ENCODE data around the gene MYL9. TPM values are rescaled to one million over a fixed set of nuclear protein-coding genes. Genes with fewer than 3 reads are reported as not detected.
"Not testable (repeated sequence)": the region's sequence is repeated elsewhere in the genome, so short reads cannot be mapped to it uniquely, and the experiment has no call there.

The MYL9 gene
- total and polyA plus RNA-seq, 2 donors (not counting 3 experiments of a cell fraction or from before 2014, with no cell fraction given): 41.7 to 116 TPM

- Histone ChIP-seq H4K20me1 (replicated peaks; ENCODE audit: control insufficient read depth, extremely low read depth, insufficient read depth, low read length) (no peaks in the 10 kb centered on the region), H3K4me2 (ENCODE audit: insufficient read depth, low read length) (no peak overlapping the region), H2AFZ (ENCODE audit: low read depth, low read length) (no peak overlapping the region), H3K9me3 (replicated peaks; ENCODE audit: control insufficient read depth, insufficient read depth, low read length) (no peaks in the 10 kb centered on the region), H3K36me3 (ENCODE audit: control insufficient read depth in 2 of 2, extremely low read depth in 1 of 2, insufficient read depth in 2 of 2, low read length in 2 of 2) (no peaks in the 10 kb centered on the region), H3K4me1 (ENCODE audit: control insufficient read depth, extremely low read depth, insufficient read depth, low read length) (no peaks in the 10 kb centered on the region), H3K79me2 (ENCODE audit: control insufficient read depth, insufficient read depth, low read length) (no peaks in the 10 kb centered on the region), H3K9me1 (replicated peaks; ENCODE audit: control insufficient read depth, extremely low read depth, insufficient read depth, low read length) (no peaks in the 10 kb centered on the region), H3K4me3 (replicated peaks in 1 of 3; ENCODE audit: insufficient read depth in 1 of 3, low read depth in 1 of 3, low read length in 3 of 3) (no peak overlapping the region), H3K9ac (replicated peaks; ENCODE audit: extremely low read depth, insufficient read depth, low read length) (no peak overlapping the region), H3K27me3 (ENCODE audit: control insufficient read depth in 2 of 2, insufficient read depth in 2 of 2, low read length in 2 of 2) (no peaks in the 10 kb centered on the region), H3K27ac (ENCODE audit: insufficient read depth, low read depth, low read length) (no peak overlapping the region)
- no peak for FAIRE-seq
- dilution Hi-C loops (cut with MboI; ENCODE audit: extremely low pct_ligation_motif_present, low sequenced_read_pairs) (no loop called here), intact Hi-C loops (cut with micrococcal nuclease) (no loop called here)
- no peak for DNase-seq (ENCODE audit: low read depth, low spot score)
- no TSS peak for BruUV-seq (replicated peaks)
- ChIA-PET CTCF (no interaction called here), POLR2A (no interaction called here)
- no peak for TF ChIP-seq GATA2 (IDR thresholded peaks at IDR 0.05; ENCODE audit: insufficient read depth, insufficient read length, low read depth, low read length)
- TF ChIP-seq CTCF (IDR thresholded peaks at IDR 0.05; ENCODE audit: extremely low read depth in 1 of 2, insufficient read depth in 1 of 2, low read depth in 1 of 2, low read length in 2 of 2): no peak
- no peak for TF ChIP-seq MYC (IDR thresholded peaks at IDR 0.05; ENCODE audit: low read depth, low read length)
- TF ChIP-seq FOS (IDR thresholded peaks at IDR 0.05; ENCODE audit: borderline replicate concordance, insufficient read depth, low read length): no peak
- no peak for TF ChIP-seq POLR2AphosphoS5 (IDR thresholded peaks at IDR 0.05; ENCODE audit: insufficient read depth, low read depth, low read length)
- no peak for TF ChIP-seq EZH2 (IDR thresholded peaks at IDR 0.05; ENCODE audit: borderline replicate concordance, low read depth, low read length, severe bottlenecking)
- TF ChIP-seq JUN (IDR thresholded peaks at IDR 0.05; ENCODE audit: borderline replicate concordance, insufficient read depth, insufficient read length, low read depth): no peak
- TF ChIP-seq MAX (IDR thresholded peaks at IDR 0.05; ENCODE audit: insufficient read depth, insufficient read length): no peak
- no peak for TF ChIP-seq POLR2A (IDR thresholded peaks at IDR 0.05; ENCODE audit: low read depth, low read length)
Observed at GRCh38 chr20:36563374-36563773, 22.1 kb downstream of the MYL9 start.

DNA sequence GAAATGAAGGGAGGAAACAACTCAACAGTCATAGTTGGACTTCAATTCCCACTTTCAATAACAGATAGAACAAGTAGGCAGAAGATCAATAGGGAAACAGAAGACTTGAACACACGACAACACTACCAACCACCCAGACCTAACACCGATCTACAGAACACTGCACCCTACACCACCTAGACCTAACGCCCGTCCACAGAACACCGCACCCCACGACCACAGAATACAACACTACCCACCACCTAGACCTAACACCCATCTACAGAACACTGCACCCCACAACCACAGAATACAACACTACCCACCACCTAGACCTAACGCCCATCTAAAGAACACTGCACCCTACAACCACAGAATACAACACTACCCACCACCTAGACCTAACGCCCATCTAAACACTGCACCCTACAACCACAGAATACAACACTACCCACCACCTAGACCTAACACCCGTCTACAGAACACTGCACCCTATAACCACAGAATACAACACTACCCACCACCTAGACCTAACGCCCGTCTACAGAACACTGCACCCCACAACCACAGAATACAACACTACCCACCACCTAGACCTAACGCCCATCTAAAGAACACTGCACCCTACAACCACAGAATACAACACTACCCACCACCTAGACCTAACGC, 22.9 kb downstream of the MYL9 start:
- FAIRE-seq; POLR2A ChIA-PET; H3K27ac ChIP-seq (ENCODE audit: insufficient read depth, low read depth, low read length); DNase-seq (ENCODE audit: low read depth, low spot score); BruUV-seq (replicated peaks); H3K4me1 ChIP-seq (ENCODE audit: control insufficient read depth, extremely low read depth, insufficient read depth, low read length); H3K79me2 ChIP-seq (ENCODE audit: control insufficient read depth, insufficient read depth, low read length); H3K27me3 ChIP-seq (ENCODE audit: control insufficient read depth in 2 of 2, insufficient read depth in 2 of 2, low read length in 2 of 2); intact Hi-C loops (cut with micrococcal nuclease); H3K4me2 ChIP-seq (ENCODE audit: insufficient read depth, low read length); H3K4me3 ChIP-seq (replicated peaks in 1 of 3; ENCODE audit: insufficient read depth in 1 of 3, low read depth in 1 of 3, low read length in 3 of 3); H3K36me3 ChIP-seq (ENCODE audit: control insufficient read depth in 2 of 2, extremely low read depth in 1 of 2, insufficient read depth in 2 of 2, low read length in 2 of 2); CTCF ChIA-PET; H2AFZ ChIP-seq (ENCODE audit: low read depth, low read length); H3K9me3 ChIP-seq (replicated peaks; ENCODE audit: control insufficient read depth, insufficient read depth, low read length); dilution Hi-C loops (cut with MboI; ENCODE audit: extremely low pct_ligation_motif_present, low sequenced_read_pairs); H3K9ac ChIP-seq (replicated peaks; ENCODE audit: extremely low read depth, insufficient read depth, low read length); H3K9me1 ChIP-seq (replicated peaks; ENCODE audit: control insufficient read depth, extremely low read depth, insufficient read depth, low read length); H4K20me1 ChIP-seq (replicated peaks; ENCODE audit: control insufficient read depth, extremely low read depth, insufficient read depth, low read length): not testable (repeated sequence)

GRCh38 chr20:36564726-36565121, 23.4 kb downstream of the MYL9 start:
- BruUV-seq (replicated peaks); H2AFZ ChIP-seq (ENCODE audit: low read depth, low read length); H3K4me2 ChIP-seq (ENCODE audit: insufficient read depth, low read length); H3K27me3 ChIP-seq (ENCODE audit: control insufficient read depth in 2 of 2, insufficient read depth in 2 of 2, low read length in 2 of 2); CTCF ChIA-PET; H3K9me1 ChIP-seq (replicated peaks; ENCODE audit: control insufficient read depth, extremely low read depth, insufficient read depth, low read length); DNase-seq (ENCODE audit: low read depth, low spot score); FAIRE-seq; intact Hi-C loops (cut with micrococcal nuclease); H3K4me1 ChIP-seq (ENCODE audit: control insufficient read depth, extremely low read depth, insufficient read depth, low read length); H3K27ac ChIP-seq (ENCODE audit: insufficient read depth, low read depth, low read length); H3K36me3 ChIP-seq (ENCODE audit: control insufficient read depth in 2 of 2, extremely low read depth in 1 of 2, insufficient read depth in 2 of 2, low read length in 2 of 2); POLR2A ChIA-PET; H3K4me3 ChIP-seq (replicated peaks in 1 of 3; ENCODE audit: insufficient read depth in 1 of 3, low read depth in 1 of 3, low read length in 3 of 3); H3K9me3 ChIP-seq (replicated peaks; ENCODE audit: control insufficient read depth, insufficient read depth, low read length); H3K9ac ChIP-seq (replicated peaks; ENCODE audit: extremely low read depth, insufficient read depth, low read length); dilution Hi-C loops (cut with MboI; ENCODE audit: extremely low pct_ligation_motif_present, low sequenced_read_pairs); H3K79me2 ChIP-seq (ENCODE audit: control insufficient read depth, insufficient read depth, low read length); H4K20me1 ChIP-seq (replicated peaks; ENCODE audit: control insufficient read depth, extremely low read depth, insufficient read depth, low read length): not testable (repeated sequence)
